Measurements from ENCODE around the gene C1QC.

The C1QC gene

GRCh38 chr1:22643381-22643780 is at the start of gene C1QC:
Gene C1QC (plus strand): TSS chr1:22643633. CDS start chr1:22644024, 391 bp downstream.
- TF ChIP-seq, protein P1, sequence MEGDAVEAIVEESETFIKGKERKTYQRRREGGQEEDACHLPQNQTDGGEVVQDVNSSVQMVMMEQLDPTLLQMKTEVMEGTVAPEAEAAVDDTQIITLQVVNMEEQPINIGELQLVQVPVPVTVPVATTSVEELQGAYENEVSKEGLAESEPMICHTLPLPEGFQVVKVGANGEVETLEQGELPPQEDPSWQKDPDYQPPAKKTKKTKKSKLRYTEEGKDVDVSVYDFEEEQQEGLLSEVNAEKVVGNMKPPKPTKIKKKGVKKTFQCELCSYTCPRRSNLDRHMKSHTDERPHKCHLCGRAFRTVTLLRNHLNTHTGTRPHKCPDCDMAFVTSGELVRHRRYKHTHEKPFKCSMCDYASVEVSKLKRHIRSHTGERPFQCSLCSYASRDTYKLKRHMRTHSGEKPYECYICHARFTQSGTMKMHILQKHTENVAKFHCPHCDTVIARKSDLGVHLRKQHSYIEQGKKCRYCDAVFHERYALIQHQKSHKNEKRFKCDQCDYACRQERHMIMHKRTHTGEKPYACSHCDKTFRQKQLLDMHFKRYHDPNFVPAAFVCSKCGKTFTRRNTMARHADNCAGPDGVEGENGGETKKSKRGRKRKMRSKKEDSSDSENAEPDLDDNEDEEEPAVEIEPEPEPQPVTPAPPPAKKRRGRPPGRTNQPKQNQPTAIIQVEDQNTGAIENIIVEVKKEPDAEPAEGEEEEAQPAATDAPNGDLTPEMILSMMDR (IDR thresholded peaks at IDR 0.05; ENCODE audit: extremely low read depth, missing control alignments): no peak
- no peak for DNase-seq (ENCODE audit: low spot score)

- TF ChIP-seq, protein P1 (IDR thresholded peaks at IDR 0.05; ENCODE audit: extremely low read depth, missing control alignments): no peak
Observed at GRCh38 chr1:22594396-22594795, 49.0 kb upstream of the C1QC start.

DNA sequence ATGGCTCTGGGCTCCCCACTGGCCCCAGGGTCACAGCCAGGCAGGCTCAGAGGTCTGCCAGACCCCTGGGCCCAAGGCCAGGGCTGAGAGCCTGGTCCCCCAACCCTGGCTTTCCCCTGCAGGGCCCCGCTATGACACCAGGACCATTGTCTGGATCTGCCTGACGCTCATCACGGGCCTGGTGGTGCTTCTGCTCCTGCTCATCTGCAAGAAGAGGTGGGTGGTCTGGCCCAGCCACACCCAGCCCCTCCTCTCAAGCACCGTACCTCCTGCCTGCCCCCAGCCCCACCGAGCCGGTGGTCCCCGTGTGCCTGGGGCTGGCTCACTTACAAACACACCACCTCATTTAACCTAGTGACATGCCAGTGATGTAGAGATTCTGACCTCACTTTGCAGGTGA is 48.3 kb upstream of the C1QC start:
- TF ChIP-seq, protein P1 (IDR thresholded peaks at IDR 0.05; ENCODE audit: extremely low read depth, missing control alignments): no peak
- no peak for DNase-seq (ENCODE audit: low spot score)

More at GRCh38 chr1:22594396-22594795, 49.0 kb upstream of the C1QC start:
- no peak for DNase-seq (ENCODE audit: low spot score)

- DNase-seq (ENCODE audit: low spot score): no peak
- TF ChIP-seq, protein P1 (IDR thresholded peaks at IDR 0.05; ENCODE audit: extremely low read depth, missing control alignments): no peak
Observed at GRCh38 chr1:22597301-22597965, 46.0 kb upstream of the C1QC start.

GRCh38 chr1:22597996-22598395 is 45.4 kb upstream of the C1QC start:
- TF ChIP-seq, protein P1 (IDR thresholded peaks at IDR 0.05; ENCODE audit: extremely low read depth, missing control alignments): no peak
- no peak for DNase-seq (ENCODE audit: low spot score)

- TF ChIP-seq, protein P1 (IDR thresholded peaks at IDR 0.05; ENCODE audit: extremely low read depth, missing control alignments): no peak
- no peak for DNase-seq (ENCODE audit: low spot score)
Observed at GRCh38 chr1:22598736-22599135, 44.7 kb upstream of the C1QC start.

DNA sequence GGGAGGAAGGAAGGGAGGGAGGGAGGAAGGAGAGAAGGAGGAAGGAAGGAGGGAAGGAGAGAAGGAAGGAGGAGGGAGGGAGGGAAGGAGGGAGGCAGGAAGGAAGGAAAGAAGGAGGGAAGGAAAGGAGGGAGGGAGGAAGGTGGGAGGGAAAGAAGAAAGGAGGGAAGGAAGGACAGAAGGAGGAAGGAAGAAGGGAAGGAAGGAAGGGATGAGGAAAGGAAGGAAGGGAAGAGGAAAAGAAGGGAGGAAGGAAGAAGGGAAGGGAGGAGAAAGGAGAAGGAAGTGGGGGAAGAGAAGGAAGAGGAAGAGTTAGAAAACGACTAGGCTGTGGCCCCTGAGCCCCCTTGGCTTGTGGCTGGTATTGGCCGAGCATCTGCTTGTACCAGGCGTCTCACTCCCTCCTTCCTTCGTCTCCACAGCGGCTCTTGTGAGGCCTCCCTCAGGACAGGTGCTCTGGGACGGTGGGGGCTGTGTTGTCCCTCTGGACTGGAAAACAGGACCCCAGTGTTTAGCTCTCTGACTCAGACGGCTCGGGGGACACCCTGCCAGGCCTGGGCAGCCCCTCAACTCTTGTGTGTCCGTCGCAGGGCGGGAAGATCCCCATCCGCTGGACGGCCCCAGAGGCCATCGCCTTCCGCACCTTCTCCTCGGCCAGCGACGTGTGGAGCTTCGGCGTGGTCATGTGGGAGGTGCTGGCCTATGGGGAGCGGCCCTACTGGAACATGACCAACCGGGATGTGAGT is 43.2 kb upstream of the C1QC start:
- DNase-seq (ENCODE audit: low spot score): no peak
- TF ChIP-seq, protein P1 (IDR thresholded peaks at IDR 0.05; ENCODE audit: extremely low read depth, missing control alignments): no peak

Measured in GM20000 (cell line).